DOHH2 (cell line): ENCODE measurements around the gene WWOX.

Experiments used
- EZH2phosphoT487 ChIP-seq: fragments of 200-600 bp; sonication (generic); IDR thresholded peaks from 2 replicates; pipeline ENCODE4 v1.6.1; 2017; ENCODE audit warnings: borderline replicate concordance, mild to moderate bottlenecking, antibody characterized with exemption, low read length, moderate library complexity, mixed read lengths
- TF ChIP-seq, protein P1 (sequence below): fragments of 200-600 bp; sonication (generic); IDR thresholded peaks from one replicate; pipeline ENCODE4 v1.5.1; 2014; ENCODE audit warnings: antibody characterized with exemption, mild to moderate bottlenecking, low read depth, low read length; ENCODE audit not compliant: poor library complexity, severe bottlenecking

DNA sequence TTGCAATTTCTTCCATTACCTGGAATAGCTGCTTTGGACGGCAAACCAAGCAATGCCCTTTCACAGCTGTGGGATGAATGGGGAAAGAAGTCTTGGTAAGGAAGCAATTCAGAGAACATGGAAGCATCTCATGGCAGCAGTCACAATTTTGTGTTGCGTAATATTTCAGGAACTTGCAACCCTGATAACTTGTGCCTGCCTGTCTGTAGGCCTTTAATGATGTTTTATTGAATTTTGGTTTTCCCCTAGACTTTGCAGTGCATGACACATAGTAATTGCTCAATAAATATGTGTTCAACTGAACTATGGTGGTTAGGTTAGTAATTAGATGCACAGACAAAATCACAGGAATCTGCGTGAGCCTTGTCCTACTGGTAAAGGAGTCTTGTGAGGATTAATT is 439.5 kb downstream of the WWOX start:
- TF ChIP-seq, protein P1, sequence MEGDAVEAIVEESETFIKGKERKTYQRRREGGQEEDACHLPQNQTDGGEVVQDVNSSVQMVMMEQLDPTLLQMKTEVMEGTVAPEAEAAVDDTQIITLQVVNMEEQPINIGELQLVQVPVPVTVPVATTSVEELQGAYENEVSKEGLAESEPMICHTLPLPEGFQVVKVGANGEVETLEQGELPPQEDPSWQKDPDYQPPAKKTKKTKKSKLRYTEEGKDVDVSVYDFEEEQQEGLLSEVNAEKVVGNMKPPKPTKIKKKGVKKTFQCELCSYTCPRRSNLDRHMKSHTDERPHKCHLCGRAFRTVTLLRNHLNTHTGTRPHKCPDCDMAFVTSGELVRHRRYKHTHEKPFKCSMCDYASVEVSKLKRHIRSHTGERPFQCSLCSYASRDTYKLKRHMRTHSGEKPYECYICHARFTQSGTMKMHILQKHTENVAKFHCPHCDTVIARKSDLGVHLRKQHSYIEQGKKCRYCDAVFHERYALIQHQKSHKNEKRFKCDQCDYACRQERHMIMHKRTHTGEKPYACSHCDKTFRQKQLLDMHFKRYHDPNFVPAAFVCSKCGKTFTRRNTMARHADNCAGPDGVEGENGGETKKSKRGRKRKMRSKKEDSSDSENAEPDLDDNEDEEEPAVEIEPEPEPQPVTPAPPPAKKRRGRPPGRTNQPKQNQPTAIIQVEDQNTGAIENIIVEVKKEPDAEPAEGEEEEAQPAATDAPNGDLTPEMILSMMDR = no peak
- no peak for TF ChIP-seq EZH2phosphoT487
